ENCODE results near the gene MSRB3.

MSRB3 gene

GRCh38 chr12:65325183-65325582 lies 46.7 kb downstream of the MSRB3 start:
- DNase-seq (ENCODE audit: low read depth in 2 of 2), result no peak

DNA sequence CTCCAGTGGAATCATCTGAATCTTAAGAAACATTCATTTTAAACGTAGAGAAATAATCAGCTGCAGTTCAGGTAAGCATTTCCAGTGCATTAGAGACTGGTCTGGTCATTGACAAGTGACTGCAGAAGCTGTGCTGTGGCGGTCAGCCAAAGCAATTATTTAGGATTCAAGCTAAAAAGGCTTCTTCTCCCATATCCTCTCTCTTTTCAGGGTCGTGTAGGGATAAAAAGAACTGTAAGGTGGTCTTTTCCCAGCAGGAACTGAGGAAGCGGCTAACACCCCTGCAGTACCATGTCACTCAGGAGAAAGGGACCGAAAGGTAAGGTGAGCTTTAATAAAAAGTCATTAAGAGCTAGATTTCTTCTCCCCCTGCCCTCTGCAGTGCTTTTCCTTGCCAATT lies 48.1 kb downstream of the MSRB3 start:
- DNase-seq (ENCODE audit: low read depth in 2 of 2), result no peak

DNA sequence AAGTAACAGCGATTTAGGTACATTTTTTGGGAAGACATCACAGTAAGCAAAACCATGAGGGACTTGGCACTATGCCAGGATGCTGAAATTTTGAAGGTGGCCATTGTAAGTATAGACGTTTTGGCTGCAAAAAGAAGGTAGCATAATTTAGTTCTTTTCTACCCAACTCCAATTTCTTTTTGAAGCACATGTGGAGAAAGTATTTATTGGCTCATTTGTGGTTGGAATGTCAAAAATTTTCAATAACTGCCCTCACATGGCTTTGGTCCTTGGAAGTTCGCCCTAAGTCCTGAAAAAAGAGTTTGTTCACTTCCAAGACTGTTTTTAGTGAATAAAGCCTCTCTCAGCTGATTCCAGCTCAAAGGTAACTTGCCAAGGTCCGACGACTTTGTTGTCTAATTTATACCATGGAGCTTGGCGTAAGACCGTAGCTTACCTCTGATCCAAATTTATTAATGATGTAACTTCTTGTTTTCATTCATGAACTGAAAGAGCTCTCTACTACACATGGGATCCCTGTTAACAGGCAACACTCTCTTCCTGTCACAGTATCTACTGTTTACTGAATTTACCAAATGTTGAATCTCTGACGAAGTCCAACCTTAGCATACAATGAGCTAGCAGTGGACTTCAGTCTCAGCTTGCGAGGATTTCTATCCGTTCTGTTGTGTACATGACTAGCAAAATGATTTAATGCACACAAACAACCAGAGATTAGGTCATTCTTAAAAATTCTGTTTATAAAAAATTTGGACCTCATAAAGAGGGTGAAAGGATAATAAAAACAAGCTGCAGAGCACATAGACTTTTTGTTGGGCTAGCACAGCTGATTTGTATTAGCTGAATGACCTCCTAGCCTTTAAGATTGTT lies 49.0 kb downstream of the MSRB3 start:
- no peak for DNase-seq (ENCODE audit: low read depth in 2 of 2)

- DNase-seq (ENCODE audit: low read depth in 2 of 2), result no peak
These were observed 51.2 kb downstream of the MSRB3 start for GRCh38 chr12:65329721-65330120.

GRCh38 chr12:65330331-65330730 lies 51.8 kb downstream of the MSRB3 start:
- DNase-seq (ENCODE audit: low read depth in 2 of 2), result no peak

DNA sequence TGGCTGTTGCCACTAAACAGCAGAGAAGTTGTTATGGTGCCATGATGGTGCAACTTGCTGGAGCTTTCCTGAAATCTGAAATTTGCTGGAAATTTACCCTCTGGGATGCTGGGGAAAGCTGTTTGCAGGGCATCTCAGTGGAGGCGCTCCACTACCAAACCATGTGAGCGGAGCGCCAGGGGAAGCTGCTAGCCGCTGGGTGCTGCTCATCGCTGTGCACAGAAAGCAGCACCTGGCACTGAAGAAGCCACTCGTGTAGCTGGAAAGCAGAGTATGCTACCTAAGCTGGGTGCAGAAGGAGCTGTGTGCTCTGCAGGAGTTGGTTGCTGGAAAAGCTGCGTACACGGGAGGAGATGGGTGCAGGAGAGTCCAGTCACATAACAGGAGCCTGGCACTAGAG lies 53.0 kb downstream of the MSRB3 start:
- DNase-seq (ENCODE audit: low read depth in 2 of 2), result no peak

DNA sequence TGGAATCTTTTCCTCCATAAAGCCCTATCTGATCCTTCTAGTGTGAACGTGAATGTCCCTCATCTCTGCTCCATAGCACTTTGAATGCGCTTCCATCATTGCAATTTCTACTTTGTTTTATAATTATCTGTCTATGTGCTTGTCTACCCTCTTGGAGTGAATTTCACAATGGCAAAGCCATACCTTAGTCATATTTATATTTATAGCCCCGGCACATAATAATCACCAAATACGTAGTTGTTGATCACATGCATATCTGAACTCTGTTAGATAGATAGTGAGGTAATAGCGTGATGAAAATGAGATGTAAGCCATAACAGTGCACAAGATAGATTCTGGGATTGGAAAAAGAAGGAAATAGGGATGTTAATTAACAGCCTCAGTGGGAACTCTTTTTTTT lies 55.2 kb downstream of the MSRB3 start:
- no peak for DNase-seq (ENCODE audit: low read depth in 2 of 2)

- no peak for DNase-seq (ENCODE audit: low read depth in 2 of 2)
These were observed 56.0 kb downstream of the MSRB3 start for GRCh38 chr12:65334521-65334920.

DNA sequence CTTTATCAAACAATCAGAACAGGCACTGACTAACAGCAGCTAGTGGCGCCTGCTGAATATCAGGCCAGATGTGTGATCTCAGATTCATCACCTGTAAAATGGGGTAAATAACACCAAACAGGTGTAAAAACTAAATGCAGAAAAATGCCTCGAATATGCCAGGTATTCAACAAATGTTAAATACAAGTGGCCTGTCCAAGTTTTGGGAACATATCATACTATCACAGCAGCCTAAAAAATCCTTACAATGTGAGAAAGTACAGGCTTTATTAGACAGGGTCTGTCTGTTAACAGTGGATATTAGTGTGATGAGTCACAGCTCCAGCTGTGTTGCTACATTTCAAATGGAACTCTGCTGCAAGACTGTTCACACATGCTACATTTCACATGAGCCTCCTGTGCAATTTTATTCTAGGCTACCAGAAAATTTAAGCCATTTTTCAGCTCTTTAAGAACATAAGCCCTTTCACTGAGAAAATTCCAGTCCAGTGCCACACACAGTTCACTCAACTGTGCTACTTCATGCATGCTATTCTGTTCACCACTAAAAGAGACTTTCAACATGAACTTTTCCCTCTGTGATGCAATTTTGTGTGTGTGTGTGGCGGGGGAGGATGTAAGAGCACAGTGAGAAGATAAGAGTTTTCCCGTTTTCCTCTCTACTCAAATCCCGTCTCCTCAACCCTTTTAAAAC lies 56.7 kb downstream of the MSRB3 start:
- no peak for DNase-seq (ENCODE audit: low read depth in 2 of 2)

DNA sequence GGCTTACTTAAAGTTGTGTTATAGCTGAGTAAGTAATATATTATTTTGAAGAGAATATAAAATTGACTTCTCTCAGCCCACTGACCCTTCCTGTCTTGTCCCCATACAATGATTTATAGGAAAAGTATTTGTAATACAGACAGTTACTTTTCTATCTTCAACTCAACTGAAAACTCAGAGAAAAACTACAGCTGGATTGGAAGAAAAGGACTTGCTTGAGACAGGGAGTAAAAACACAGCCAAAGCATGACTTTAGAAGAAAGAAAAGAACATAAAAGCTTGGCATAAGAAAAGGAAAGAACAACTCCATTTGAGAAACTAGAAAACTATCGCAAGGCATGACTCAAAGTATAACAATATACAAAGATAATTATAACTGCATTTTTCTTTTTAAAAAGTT lies 57.5 kb downstream of the MSRB3 start:
- no peak for DNase-seq (ENCODE audit: low read depth in 2 of 2)

DNA sequence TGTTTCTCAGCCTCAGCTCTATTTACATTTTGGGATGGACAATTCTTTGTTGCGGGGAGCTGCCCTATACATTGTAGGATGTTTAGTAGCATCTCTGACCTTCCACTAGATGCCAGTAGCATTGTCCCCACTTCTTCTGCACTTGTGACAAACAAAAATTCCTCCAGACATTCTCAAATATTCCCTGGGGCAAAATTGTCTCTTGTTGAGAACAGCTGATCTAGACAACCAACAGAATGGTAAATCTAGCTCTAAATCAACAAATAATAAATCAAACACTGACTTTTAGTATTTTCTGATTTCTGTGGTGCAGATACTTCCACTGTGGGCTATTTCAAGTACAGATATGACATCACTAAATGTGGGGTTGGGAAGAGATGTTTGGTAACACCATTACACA lies 60.7 kb downstream of the MSRB3 start:
- DNase-seq (ENCODE audit: low read depth in 2 of 2), result no peak

- DNase-seq (ENCODE audit: low read depth in 2 of 2), result no peak
These were observed 64.7 kb downstream of the MSRB3 start for GRCh38 chr12:65343230-65343629.

DNA sequence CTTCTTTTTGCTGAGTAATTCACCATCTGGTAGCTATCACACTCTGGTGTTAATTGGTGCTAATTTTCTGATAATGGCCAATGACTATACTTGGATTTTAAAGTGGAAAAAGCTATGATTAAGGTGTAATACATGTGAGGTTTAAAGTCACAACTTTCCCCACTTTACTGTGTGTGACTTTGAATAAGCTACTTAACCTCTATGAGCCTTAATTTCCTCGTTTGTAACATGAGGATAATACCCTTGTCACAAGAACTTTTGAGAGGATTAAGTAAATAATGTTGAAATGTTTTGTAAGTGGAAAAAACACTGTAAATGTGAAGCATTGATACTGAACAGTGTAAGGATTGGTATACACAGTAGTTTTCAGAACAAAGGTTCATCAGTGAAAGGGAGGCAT lies 65.3 kb downstream of the MSRB3 start:
- DNase-seq (ENCODE audit: low read depth in 2 of 2), result no peak

DNA sequence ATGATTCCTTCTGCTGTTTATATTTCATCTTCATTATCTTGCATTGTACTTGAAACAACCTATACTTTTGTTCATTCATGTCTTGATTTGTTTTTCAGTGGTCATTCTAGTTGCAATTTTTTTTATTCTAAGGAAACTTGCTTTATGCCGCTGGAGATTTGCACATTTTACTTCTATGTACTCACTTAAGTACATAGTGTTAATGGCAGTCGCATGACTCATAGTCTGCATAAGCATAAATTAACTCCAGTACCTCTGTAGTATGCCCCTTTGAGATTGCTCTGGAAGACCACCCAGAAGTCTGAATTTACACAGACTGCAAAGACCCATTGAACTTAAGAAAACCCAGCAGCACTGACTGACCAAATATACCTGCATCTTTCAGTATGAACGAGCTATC lies 77.0 kb downstream of the MSRB3 start:
- no peak for DNase-seq (ENCODE audit: low read depth in 2 of 2)

DNA sequence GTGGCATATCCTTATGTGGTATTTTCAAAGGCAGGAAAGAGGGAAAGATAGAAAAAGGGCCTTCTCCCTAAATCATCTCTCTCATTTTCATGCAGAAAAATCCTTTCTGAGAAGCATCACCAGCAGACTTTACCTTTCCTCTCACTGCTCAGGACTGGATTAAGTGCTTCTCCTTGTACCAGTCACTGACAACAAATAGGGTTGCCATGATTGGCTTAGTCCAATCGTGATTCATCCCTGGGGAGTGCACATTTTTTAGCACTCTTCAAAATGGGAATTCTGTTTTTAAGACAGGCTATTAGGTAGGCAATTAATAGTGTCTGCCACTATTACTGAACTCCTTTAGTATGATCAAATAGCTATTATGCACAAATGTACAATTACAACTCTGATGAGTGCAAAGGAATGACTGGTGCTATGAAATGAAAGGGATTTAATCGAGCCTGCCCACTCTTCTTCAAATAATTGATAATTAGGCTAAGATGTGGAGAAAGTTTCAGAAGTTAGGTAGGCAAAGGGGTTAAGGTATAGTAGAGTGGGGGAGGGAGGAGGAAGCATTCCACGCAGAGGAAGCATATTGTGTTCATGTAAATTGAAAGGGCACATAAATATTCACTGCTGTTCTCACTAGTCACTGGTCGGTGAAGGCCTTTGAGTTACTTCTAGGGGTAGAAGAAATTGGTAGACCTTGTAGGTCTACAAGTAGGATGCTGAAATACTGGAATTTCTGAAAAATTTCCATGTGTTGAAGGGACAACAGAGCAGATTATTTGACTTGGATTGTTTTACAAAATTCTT lies 84.0 kb downstream of the MSRB3 start:
- DNase-seq (ENCODE audit: low read depth in 2 of 2), result no peak

DNA sequence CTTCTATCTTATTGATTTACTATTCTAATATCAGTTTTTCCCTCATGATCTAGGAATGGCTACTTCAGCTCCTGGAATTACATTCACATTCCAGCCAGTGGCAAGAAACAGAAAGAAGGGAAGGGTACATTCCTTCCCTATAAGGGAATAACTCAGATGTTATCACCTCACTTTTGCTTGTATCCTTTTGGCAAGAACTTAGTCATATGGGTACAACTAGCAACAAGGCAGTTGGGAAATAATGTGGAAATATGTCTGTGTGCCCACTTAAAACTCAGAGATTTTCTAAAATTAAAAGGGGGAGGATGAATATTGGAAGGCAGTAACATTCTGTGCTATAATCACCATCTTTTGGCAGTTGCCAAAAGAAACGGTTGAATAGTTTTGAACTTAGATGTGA lies 85.6 kb downstream of the MSRB3 start:
- no peak for DNase-seq (ENCODE audit: low read depth in 2 of 2)

GRCh38 chr12:65367396-65367795 lies 88.9 kb downstream of the MSRB3 start:
- DNase-seq (ENCODE audit: low read depth in 2 of 2), result no peak

DNA sequence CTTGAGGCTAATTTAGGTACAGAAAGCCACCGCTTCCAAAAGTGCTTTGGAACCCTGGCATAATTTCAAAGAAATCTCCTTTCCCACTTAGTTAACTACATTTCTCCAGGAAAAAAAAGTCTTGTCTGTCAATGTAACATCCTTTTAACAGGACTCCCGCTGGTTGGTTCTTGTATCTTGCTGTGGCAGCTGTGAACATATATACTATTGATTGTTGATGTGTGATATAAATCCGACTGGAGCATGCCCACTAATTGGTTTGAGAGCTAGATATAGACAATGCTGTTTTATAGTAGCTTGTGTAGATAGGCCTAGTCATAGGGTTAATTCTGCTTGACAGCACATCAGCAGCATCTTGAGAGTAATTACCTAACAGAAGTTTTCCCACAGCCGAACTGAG lies 89.6 kb downstream of the MSRB3 start:
- no peak for DNase-seq (ENCODE audit: low read depth in 2 of 2)

DNA sequence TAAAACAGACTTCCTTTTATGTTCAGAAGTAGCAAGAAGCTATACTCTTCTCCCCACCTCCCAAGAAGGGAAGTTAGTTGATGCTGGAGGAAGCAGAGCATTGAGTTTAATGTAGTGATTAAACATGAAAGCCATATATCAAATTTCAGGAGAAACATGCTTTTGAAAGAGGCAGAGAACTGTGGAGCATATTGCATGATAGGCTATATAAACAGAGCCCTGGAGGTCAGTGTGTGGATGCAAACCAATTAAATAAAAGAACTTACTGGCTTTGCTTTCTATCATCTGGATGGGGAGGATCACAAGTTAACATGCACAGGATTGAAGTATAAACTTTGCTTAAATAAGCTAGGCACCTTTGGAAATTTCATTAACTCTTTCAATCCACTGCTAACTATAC lies 94.1 kb downstream of the MSRB3 start:
- no peak for DNase-seq (ENCODE audit: low read depth in 2 of 2)

DNA sequence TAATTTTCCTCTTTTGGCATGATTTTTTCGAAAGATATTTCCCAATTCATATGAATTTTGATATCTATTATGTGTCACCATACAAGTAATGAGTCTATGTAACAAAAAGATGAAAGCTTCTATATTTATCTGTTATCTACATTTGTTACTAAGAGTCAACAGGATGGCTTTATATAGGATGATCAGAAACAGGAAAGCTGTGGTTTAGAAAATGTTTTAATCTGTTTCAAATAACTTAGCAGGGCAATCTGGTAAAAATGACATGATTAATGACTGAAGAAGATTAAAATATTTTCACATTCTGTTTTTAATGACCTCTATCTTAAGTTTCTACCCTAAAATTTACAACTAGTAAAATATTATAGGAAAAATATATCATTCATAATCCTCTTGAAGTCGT lies 105.8 kb downstream of the MSRB3 start:
- DNase-seq (ENCODE audit: low read depth in 2 of 2), result no peak

- DNase-seq (ENCODE audit: low read depth in 2 of 2), result no peak
These were observed 108.9 kb downstream of the MSRB3 start for GRCh38 chr12:65387396-65387795.

DNA sequence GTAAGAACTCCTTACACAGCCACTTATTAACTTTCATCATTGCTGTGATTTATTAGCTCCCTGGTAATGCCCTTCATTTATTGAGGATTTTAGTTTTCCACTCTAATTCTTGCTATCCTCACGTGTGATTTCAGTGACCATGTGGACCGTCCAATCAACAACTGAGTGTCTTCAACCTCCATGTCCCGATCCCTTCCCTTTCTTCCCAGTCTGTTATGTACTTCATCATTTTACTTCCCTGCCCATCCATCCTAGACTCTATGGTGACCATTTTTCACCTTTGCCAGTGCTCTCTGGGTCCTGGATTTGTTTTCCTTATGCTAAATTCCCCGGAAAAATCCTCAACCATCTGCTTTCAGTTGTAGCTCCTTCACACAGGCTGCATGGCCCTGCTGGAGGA lies 111.0 kb downstream of the MSRB3 start:
- no peak for DNase-seq (ENCODE audit: low read depth in 2 of 2)

GRCh38 chr12:65391711-65392110 lies 113.2 kb downstream of the MSRB3 start:
- no peak for DNase-seq (ENCODE audit: low read depth in 2 of 2)

Data from stimulated activated CD8-positive, alpha-beta memory T cell treated with anti-CD3 and anti-CD28 coated beads, Interleukin-15, amount 100 ng/mL, for 4 hours (primary cell).